GM18498 (cell line): ENCODE results near the gene ZNF792.
"Not testable (repeated sequence)": the region's sequence is repeated elsewhere in the genome, so short reads cannot be mapped to it uniquely, and the experiment has no call there.

ENCODE experiments used
- ATAC-seq: cut with Tn5 transposase; IDR thresholded peaks from one replicate; pipeline ENCODE4 v1.9.1; 2021; ENCODE audit warnings: mild to moderate bottlenecking, moderate library complexity; ENCODE audit not compliant: unreplicated experiment

ZNF792 gene

GRCh38 chr19:34963573-34964406, at the start of gene ZNF792:
ZNF792 (minus strand) TSS chr19:34964229; CDS start chr19:34963662, 567 bp downstream.
- ATAC-seq: peak; percentile 71

- ATAC-seq: no peak
These were observed 49.2 kb upstream of the ZNF792 start for GRCh38 chr19:35013041-35013819.

- ATAC-seq: no peak
These were observed 48.0 kb upstream of the ZNF792 start for GRCh38 chr19:35011737-35012682.

GRCh38 chr19:35011091-35011689, 47.2 kb upstream of the ZNF792 start:
- ATAC-seq: no peak

- ATAC-seq: no peak
These were observed 45.7 kb upstream of the ZNF792 start for GRCh38 chr19:35009424-35010415.

DNA sequence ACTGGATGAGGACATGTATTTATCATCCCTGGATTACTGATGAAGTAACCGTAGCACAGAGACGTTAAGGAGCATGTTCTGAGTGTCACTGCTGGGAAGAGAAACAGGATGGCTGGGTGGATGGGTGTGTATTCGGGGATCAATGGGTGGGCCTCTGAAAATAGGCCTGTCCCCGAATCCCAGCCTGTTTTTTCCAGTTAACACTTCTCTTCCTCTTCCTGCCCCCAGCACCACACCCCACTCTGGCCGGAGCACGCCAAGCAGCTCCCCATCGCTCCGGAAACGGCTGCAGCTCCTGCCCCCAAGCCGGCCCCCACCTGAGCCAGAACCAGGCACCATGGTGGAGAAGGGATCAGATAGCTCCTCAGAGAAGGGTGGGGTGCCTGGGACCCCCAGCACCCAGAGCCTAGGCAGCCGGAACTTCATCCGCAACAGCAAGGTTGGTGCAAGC, 44.9 kb upstream of the ZNF792 start:
- no peak for ATAC-seq

DNA sequence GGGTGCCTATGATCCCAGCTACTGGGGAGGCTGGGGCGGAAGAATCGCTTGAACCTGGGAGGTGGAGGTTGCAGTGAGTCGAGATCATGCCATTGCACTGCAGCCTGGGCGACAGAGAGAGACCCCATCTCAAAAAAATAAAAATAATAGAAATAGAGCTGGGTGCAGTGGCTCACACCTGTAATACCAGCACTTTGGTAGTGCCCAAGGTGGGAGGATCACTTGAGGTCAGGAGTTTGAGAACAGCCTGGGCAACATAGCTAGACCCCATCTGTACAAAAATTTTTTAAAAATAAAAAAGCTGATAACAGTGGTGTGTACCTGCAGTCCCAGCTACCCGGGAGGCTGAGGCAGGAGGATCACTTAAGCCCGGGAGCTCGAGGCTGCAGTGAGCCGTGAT, 43.4 kb upstream of the ZNF792 start:
- ATAC-seq: not testable (repeated sequence)

DNA sequence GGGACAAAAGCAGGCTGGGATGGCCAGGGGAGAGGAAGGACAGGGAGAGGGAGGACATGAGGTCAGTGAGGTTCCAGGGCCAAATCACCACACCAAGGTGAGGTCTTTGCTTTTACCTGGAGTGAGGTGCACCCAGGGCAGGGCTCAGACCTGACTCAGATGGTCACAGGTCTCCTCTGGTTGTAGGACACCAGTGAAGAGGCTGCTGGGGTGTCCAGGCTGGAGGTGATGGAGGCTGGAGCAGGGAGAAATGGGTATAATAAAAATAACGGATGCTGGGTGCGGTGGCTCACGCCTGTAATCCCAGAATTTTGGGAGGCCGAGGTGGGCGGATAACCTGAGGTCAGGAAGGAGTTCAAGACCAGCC, 43.0 kb upstream of the ZNF792 start:
- no peak for ATAC-seq

- no peak for ATAC-seq
These were observed 42.4 kb upstream of the ZNF792 start for GRCh38 chr19:35006342-35006998.

GRCh38 chr19:35006007-35006341, 41.9 kb upstream of the ZNF792 start:
- not testable (repeated sequence) for ATAC-seq

- ATAC-seq: no peak
These were observed 41.4 kb upstream of the ZNF792 start for GRCh38 chr19:35005256-35005977.

GRCh38 chr19:35004517-35005255, 40.7 kb upstream of the ZNF792 start:
- ATAC-seq: no peak

DNA sequence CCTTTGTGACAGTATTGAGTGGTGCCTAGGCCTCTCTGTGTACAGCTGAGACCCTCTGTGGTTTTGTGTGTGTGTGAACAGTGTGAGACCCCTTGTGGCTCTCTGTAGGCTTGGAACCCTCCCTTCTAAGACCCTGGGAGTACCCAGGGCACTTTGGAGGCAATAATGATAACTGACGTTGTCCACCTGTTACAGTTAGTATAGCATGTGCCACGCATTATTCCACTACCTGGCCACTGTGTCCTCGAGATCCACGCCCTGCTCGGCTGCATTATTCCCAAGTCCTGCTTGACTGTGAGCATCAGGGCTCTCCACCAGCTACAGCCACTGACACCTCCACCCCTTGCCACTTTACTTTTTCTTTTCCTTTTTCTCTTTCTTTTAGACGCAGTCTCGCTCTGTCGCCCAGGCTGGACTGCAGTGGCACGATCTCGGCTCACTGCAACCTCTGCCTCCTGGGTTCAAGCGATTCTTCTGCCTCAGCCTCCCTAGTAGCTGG, 38.1 kb upstream of the ZNF792 start:
- no peak for ATAC-seq

GRCh38 chr19:35000647-35001501, 36.8 kb upstream of the ZNF792 start:
- no peak for ATAC-seq

DNA sequence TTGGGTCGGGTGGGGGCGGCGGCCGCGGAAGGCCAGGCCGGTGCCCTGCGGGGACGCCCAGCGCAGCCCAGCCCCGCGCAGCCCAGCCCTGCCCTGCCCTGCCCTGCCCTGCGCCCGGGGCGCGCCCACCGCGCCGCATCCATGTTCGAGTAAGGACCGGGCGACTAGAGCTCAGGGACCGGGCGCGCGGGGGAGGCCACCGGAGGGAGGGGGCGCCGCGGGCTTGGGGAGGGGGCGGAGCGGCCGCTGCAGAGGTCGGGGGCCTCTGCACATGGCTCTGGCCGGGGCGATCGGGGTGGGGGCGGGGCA, 36.3 kb upstream of the ZNF792 start:
- no peak for ATAC-seq

DNA sequence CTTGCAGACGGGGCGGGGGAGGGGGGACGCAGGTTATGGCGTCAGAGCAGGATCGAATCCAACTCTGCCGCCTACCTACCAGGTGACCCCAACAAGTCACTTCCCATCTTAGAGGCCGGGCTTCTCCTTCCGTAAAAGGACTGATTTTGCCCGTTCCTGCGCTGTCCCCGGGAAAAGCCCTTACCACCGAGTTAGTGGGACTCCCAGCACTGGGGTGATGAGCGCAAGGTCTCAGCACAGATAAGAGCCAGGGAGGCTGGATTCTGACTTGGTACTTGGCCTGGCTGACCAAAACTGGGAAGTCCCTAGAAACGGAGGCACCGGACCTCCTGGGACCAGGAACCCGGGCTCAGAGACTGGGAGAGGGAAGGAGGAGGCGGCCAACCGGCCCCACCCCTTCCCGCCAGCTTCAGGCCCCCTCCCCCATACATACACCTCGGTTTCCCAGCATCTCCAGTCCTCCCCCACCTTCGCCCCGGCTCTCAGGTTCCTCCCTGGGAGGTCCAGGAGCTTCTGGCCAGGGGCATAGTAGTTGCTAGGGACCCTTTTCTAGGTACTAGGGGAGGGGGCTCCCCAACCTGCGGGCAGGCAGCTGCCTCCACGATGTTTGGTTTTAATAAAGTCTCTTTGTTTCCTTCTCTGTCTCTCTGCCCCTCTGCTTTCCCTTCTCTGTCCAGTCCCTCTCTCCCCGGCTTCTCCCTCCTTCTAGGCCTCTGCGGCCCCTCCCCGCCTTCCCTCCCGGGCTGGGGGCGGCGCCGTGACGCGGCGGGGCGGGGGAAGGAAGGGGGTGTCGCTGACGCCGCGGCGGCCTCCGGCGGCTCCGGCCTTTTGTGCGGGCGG, 35.7 kb upstream of the ZNF792 start, which contains the start of gene GRAMD1A:
TSS of gene GRAMD1A (plus strand) at position 826 of the 840 bp plus-strand sequence. CDS start 156 bp downstream, outside the sequence.
- ATAC-seq: peak; percentile 65
